Measurements from ENCODE around the gene PSD4.

Gene PSD4

GRCh38 chr2:113257516-113258264 is 83.9 kb downstream of the PSD4 start:
- TF ChIP-seq, protein P1, sequence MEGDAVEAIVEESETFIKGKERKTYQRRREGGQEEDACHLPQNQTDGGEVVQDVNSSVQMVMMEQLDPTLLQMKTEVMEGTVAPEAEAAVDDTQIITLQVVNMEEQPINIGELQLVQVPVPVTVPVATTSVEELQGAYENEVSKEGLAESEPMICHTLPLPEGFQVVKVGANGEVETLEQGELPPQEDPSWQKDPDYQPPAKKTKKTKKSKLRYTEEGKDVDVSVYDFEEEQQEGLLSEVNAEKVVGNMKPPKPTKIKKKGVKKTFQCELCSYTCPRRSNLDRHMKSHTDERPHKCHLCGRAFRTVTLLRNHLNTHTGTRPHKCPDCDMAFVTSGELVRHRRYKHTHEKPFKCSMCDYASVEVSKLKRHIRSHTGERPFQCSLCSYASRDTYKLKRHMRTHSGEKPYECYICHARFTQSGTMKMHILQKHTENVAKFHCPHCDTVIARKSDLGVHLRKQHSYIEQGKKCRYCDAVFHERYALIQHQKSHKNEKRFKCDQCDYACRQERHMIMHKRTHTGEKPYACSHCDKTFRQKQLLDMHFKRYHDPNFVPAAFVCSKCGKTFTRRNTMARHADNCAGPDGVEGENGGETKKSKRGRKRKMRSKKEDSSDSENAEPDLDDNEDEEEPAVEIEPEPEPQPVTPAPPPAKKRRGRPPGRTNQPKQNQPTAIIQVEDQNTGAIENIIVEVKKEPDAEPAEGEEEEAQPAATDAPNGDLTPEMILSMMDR (IDR thresholded peaks at IDR 0.05; ENCODE audit: low read length) = no peak
- TF ChIP-seq EZH2phosphoT487 (IDR thresholded peaks at IDR 0.05; ENCODE audit: low read length) (no peak), EZH2 (optimal IDR thresholded peaks at IDR 0.05; ENCODE audit: low read depth, low read length) (no peak)
- no peak overlapping the region for H3K4me2 ChIP-seq (ENCODE audit: low read depth, low read length)

GRCh38 chr2:113258471-113259147 is 84.8 kb downstream of the PSD4 start:
- Histone ChIP-seq H3K4me1 (ENCODE audit: low read length) (no peaks in the 10 kb centered on the region), H3K4me2 (ENCODE audit: low read depth, low read length) (no peak overlapping the region), H3K79me2 (ENCODE audit: low read length) (no peaks in the 10 kb centered on the region), H3K27me3 (replicated peaks; ENCODE audit: insufficient read depth, low read length) (no peaks in the 10 kb centered on the region), H2AFZ (ENCODE audit: low read length) (no peak overlapping the region), H3K36me3 (replicated peaks; ENCODE audit: insufficient read depth, low read length) (no peaks in the 10 kb centered on the region), H3K9ac (ENCODE audit: low read length) (no peak overlapping the region), H3K9me3 (replicated peaks; ENCODE audit: insufficient read depth, low read length) (no peaks in the 10 kb centered on the region), H4K20me1 (ENCODE audit: insufficient read depth, low read length) (no peaks in the 10 kb centered on the region), H3F3A (ENCODE audit: insufficient read depth, low read length) (no peaks in the 10 kb centered on the region), H3K9me2 (replicated peaks; ENCODE audit: insufficient read depth, low read length) (no peaks in the 10 kb centered on the region), H3K4me3 (ENCODE audit: low read length) (no peak overlapping the region), H3K27ac (ENCODE audit: low read length) (no peak overlapping the region)
- no peak for TF ChIP-seq EZH2phosphoT487 (IDR thresholded peaks at IDR 0.05; ENCODE audit: low read length)
- TF ChIP-seq, protein P1 (IDR thresholded peaks at IDR 0.05; ENCODE audit: low read length) = no peak
- no peak for TF ChIP-seq EZH2 (optimal IDR thresholded peaks at IDR 0.05; ENCODE audit: low read depth, low read length)
- DNase-seq = no peak

More at GRCh38 chr2:113257516-113258264, 83.9 kb downstream of the PSD4 start:
- H3K9me2 ChIP-seq (replicated peaks; ENCODE audit: insufficient read depth, low read length) = no peaks in the 10 kb centered on the region
- no peaks in the 10 kb centered on the region for H3F3A ChIP-seq (ENCODE audit: insufficient read depth, low read length)
- no peak overlapping the region for H3K4me3 ChIP-seq (ENCODE audit: low read length)
- H3K4me1 ChIP-seq (ENCODE audit: low read length) = no peaks in the 10 kb centered on the region
- no peaks in the 10 kb centered on the region for H3K27me3 ChIP-seq (replicated peaks; ENCODE audit: insufficient read depth, low read length)
- H3K79me2 ChIP-seq (ENCODE audit: low read length) = no peaks in the 10 kb centered on the region
- H3K27ac ChIP-seq (ENCODE audit: low read length) = no peak overlapping the region
- H2AFZ ChIP-seq (ENCODE audit: low read length) = no peak overlapping the region
- no peak for DNase-seq
- no peaks in the 10 kb centered on the region for H4K20me1 ChIP-seq (ENCODE audit: insufficient read depth, low read length)
- no peak overlapping the region for H3K9ac ChIP-seq (ENCODE audit: low read length)
- H3K9me3 ChIP-seq (replicated peaks; ENCODE audit: insufficient read depth, low read length) = no peaks in the 10 kb centered on the region
- H3K36me3 ChIP-seq (replicated peaks; ENCODE audit: insufficient read depth, low read length) = no peaks in the 10 kb centered on the region
